Keratinocyte (primary cell): Measurements from ENCODE around the gene HIPK4. TPM values are rescaled to one million over a fixed set of nuclear protein-coding genes. Genes with fewer than 3 reads are reported as not detected.
A peak's percentile ranks its signal among the peaks of the same experiment; 100 is the strongest.

Experiments used
- DNase-seq: peaks from one replicate; pipeline ENCODE4 v3.0.0-alpha.2; 2011; ENCODE audit warnings: low read depth, missing footprints, low spot score
- FAIRE-seq: peaks from 2 replicates; lab custom pipeline; 2011; peaks lifted over from hg19 to GRCh38; lab: Jason Lieb, UNC
- H2AFZ ChIP-seq: 2 replicates; pipeline ENCODE4 v1.6.0; 2012; ENCODE audit warnings: low read length, control low read depth, inconsistent platforms; ENCODE audit not compliant: control insufficient read depth
- H3K27ac ChIP-seq: 2 replicates; pipeline ENCODE4 v1.5.1; 2011; ENCODE audit warnings: low read length; ENCODE audit not compliant: control insufficient read depth, insufficient read depth
- H3K27me3 ChIP-seq: 3 replicates; pipeline ENCODE4 v1.6.0; 2011; ENCODE audit warnings: low read length; ENCODE audit not compliant: control insufficient read depth, insufficient read depth; ENCODE audit errors: extremely low read depth
- H3K36me3 ChIP-seq, 2 experiments: 2 replicates in 1 of 2; 3 replicates in 1 of 2; pipeline ENCODE4 v1.5.1; 2011; ENCODE audit warnings: low read length in 2 of 2, mild to moderate bottlenecking in 1 of 2; ENCODE audit not compliant: control insufficient read depth in 2 of 2, insufficient read depth in 2 of 2; ENCODE audit errors: extremely low read depth in 1 of 2
- H3K4me1 ChIP-seq: 3 replicates; pipeline ENCODE4 v1.5.1; 2011; ENCODE audit warnings: low read length; ENCODE audit not compliant: control insufficient read depth, insufficient read depth; ENCODE audit errors: extremely low read depth
- H3K4me2 ChIP-seq: 3 replicates; pipeline ENCODE4 v1.6.0; 2011; ENCODE audit warnings: low read depth, low read length; ENCODE audit not compliant: control insufficient read depth, insufficient read depth; ENCODE audit errors: extremely low read depth
- H3K4me3 ChIP-seq, 3 experiments: fragments of 200-600 bp in 1 of 3; sonication (generic) in 1 of 3; 2 replicates in 2 of 3; 3 replicates in 1 of 3; pipeline ENCODE4 v1.5.1; 2011 to 2016; ENCODE audit warnings: low read length in 3 of 3, mild to moderate bottlenecking in 3 of 3, control low read depth in 2 of 3, inconsistent platforms in 1 of 3, low read depth in 1 of 3, mixed read lengths in 1 of 3, mixed run types in 1 of 3, moderate library complexity in 1 of 3; ENCODE audit not compliant: control insufficient read depth in 2 of 3, insufficient read depth in 2 of 3; ENCODE audit errors: extremely low read depth in 1 of 3
- H3K79me2 ChIP-seq: 2 replicates; pipeline ENCODE4 v1.6.0; 2012; ENCODE audit warnings: low read length; ENCODE audit not compliant: control insufficient read depth, insufficient read depth
- H3K9ac ChIP-seq: 3 replicates; pipeline ENCODE4 v1.6.0; 2011; ENCODE audit warnings: low read length; ENCODE audit not compliant: control insufficient read depth, insufficient read depth; ENCODE audit errors: extremely low read depth
- H3K9me1 ChIP-seq: 3 replicates; pipeline ENCODE4 v1.6.0; 2011; ENCODE audit warnings: low read length; ENCODE audit not compliant: control insufficient read depth, insufficient read depth; ENCODE audit errors: extremely low read depth
- H3K9me3 ChIP-seq: 2 replicates; pipeline ENCODE4 v1.5.1; 2012; ENCODE audit warnings: low read depth, low read length; ENCODE audit not compliant: control insufficient read depth
- H4K20me1 ChIP-seq: 3 replicates; pipeline ENCODE4 v1.6.0; 2011; ENCODE audit warnings: low read length; ENCODE audit not compliant: control insufficient read depth, insufficient read depth; ENCODE audit errors: extremely low read depth
- EZH2 ChIP-seq: IDR thresholded peaks from one replicate; pipeline ENCODE4 v1.6.1; 2012; ENCODE audit warnings: inconsistent platforms, mild to moderate bottlenecking, low read length, moderate library complexity
- dilution Hi-C: fragments of 300-500 bp; cut with MboI; formaldehyde crosslinking; loops from one replicate; pipeline ENCODE4 v1.7.0; 2020; ENCODE audit warnings: low sequenced_read_pairs; ENCODE audit not compliant: extremely low pct_ligation_motif_present
- polyA plus RNA-seq, 5 experiments: library from polyadenylated mRNA; depleted of rRNA in 3 of 5; stranded (reverse) in 3 of 5; stranded (forward) in 1 of 5; unstranded in 1 of 5; fragments of >200 nt; gene quantifications; 1 replicate in 1 of 5; 2 replicates in 3 of 5; 3 replicates in 1 of 5; pipeline versions ENCODE4 v1.2.1 to v1.2.3, GENCODE V29; 2011 to 2012; ENCODE audit warnings: missing spikeins in 2 of 5, low read depth in 1 of 5, low replicate concordance in 1 of 5
- TF ChIP-seq, protein P1 (sequence below), 3 experiments: IDR thresholded peaks in 1 of 3; conservative IDR thresholded peaks in 1 of 3; optimal IDR thresholded peaks in 1 of 3; 2 replicates in 2 of 3; 3 replicates in 1 of 3; pipeline versions ENCODE3 to v1.5.1; 2011; ENCODE audit warnings: low read length in 3 of 3, mild to moderate bottlenecking in 3 of 3, moderate library complexity in 2 of 3, control low read depth in 1 of 3, inconsistent platforms in 1 of 3; ENCODE audit not compliant: insufficient read depth in 2 of 3; ENCODE audit errors: extremely low read depth in 1 of 3

Gene HIPK4
- polyA plus RNA-seq, 1 donor (not counting 4 experiments of a cell fraction or from before 2014, with no cell fraction given) = 0.03 TPM

DNA sequence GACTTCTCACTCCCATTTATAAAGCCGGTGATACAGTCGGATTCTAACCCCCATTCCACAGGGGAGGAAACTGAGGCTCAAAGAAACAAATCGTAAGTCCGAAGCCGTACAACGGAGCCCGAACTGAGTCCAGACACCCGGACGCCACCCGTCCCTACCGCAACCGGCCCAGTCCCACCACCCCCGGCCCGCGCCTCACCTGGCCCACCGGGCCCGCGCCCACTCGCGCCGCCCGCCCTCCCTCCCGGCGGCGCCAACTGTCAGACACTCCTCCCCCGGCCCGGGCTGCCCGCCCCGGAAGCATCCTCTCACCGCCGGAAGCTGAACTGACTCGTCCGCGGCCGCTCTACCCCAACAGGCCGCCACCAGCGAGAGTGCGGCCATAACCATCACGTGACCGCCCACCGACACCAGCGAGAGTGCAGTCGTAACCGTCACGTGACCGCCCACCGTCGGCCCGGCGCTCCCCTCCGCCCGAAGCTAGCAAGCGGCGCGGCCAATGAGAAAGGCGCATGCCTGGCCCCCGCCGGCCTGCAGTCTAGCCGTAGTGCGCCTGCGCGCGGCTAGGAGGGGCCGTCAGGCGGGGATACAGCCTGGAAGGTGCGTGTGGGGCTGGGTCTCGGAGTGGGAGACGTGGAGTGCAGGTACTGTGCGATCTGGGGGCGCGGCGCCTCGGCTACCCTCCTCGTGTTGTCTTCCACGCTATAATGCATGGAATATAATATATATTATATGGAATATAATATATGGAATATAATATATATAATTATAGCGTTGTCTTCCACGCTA is 41.7 kb downstream of the HIPK4 start, which contains the start of the genes C19orf47 and PLD3:
Gene C19orf47, minus strand, starts transcription at position 273 of the 789 bp plus-strand sequence. CDS start 6,540 bp downstream, outside the sequence.
Gene PLD3, plus strand, starts transcription at position 571 of the 789 bp plus-strand sequence. CDS start 17,789 bp downstream, outside the sequence.
- Histone ChIP-seq H3K4me3 (peak within 1 kb of the TSS; percentile 74 to 87 (median 78)), H3K9ac (peak within 1 kb of the TSS; percentile 78), H3K4me2 (peak within 1 kb of the TSS; percentile 89), H3K79me2 (peaks cover 35% of the 10 kb centered on the region), H3K27ac (peak within 1 kb of the TSS; percentile 82), H2AFZ (peak within 1 kb of the TSS; percentile 86), H3K9me1 (no peaks in the 10 kb centered on the region), H3K27me3 (no peaks in the 10 kb centered on the region), H3K36me3 (peaks cover 0 to 4% of the 10 kb centered on the region in 2 experiments), H4K20me1 (no peaks in the 10 kb centered on the region), H3K4me1 (peaks cover 9% of the 10 kb centered on the region), H3K9me3 (no peaks in the 10 kb centered on the region)
- dilution Hi-C loops = no loop called here
- DNase-seq (peak; percentile 91), FAIRE-seq (peak; percentile 48)
- TF ChIP-seq EZH2 = no peak
- TF ChIP-seq, protein P1, sequence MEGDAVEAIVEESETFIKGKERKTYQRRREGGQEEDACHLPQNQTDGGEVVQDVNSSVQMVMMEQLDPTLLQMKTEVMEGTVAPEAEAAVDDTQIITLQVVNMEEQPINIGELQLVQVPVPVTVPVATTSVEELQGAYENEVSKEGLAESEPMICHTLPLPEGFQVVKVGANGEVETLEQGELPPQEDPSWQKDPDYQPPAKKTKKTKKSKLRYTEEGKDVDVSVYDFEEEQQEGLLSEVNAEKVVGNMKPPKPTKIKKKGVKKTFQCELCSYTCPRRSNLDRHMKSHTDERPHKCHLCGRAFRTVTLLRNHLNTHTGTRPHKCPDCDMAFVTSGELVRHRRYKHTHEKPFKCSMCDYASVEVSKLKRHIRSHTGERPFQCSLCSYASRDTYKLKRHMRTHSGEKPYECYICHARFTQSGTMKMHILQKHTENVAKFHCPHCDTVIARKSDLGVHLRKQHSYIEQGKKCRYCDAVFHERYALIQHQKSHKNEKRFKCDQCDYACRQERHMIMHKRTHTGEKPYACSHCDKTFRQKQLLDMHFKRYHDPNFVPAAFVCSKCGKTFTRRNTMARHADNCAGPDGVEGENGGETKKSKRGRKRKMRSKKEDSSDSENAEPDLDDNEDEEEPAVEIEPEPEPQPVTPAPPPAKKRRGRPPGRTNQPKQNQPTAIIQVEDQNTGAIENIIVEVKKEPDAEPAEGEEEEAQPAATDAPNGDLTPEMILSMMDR (optimal IDR thresholded peaks at IDR 0.05 in 1 of 3, IDR thresholded peaks at IDR 0.05 in 1 of 3, conservative IDR thresholded peaks at IDR 0.05 in 1 of 3; ENCODE audit: extremely low read depth in 1 of 3, insufficient read depth in 2 of 3, low read length in 3 of 3) = peak in 1 of 3 experiments; percentile 4

DNA sequence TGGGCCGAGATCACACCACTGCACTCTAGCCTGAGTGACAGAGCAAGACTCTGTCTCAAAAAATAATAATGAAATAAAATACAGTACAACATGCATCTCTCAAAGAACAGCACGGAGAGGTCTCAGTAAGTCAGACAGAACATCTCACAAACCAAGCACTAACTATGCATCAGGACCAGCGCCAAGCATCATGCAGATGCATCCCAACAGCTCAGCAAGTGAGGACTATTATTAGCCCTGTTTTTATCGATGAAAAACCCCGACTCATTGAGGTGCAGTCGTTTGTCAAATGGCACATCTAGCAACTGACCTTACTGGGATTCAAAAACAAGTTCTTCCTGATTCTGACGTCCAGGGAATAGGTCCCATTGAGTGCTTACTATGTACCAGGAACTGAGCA is 45.6 kb downstream of the HIPK4 start:
- Histone ChIP-seq H3K9me1 (no peaks in the 10 kb centered on the region), H2AFZ (no peak overlapping the region), H3K27ac (no peak overlapping the region), H3K4me2 (no peak overlapping the region), H3K79me2 (peaks cover 34% of the 10 kb centered on the region), H4K20me1 (no peaks in the 10 kb centered on the region), H3K36me3 (peaks cover 0 to 3% of the 10 kb centered on the region in 2 experiments), H3K9ac (no peak overlapping the region), H3K4me1 (peaks cover 16% of the 10 kb centered on the region), H3K9me3 (no peaks in the 10 kb centered on the region), H3K27me3 (no peaks in the 10 kb centered on the region), H3K4me3 (no peak overlapping the region)
- DNase-seq (no peak), FAIRE-seq (no peak)
- dilution Hi-C loops = no loop called here
- no peak for TF ChIP-seq EZH2
- TF ChIP-seq, protein P1 (optimal IDR thresholded peaks at IDR 0.05 in 1 of 3, IDR thresholded peaks at IDR 0.05 in 1 of 3, conservative IDR thresholded peaks at IDR 0.05 in 1 of 3; ENCODE audit: extremely low read depth in 1 of 3, insufficient read depth in 2 of 3, low read length in 3 of 3) = no peak
